ENCODE data around the gene KSR1. TPM values are rescaled to one million over a fixed set of nuclear protein-coding genes. Genes with fewer than 3 reads are reported as not detected.

KSR1 gene
- total and polyA plus RNA-seq, 9 of the 15 experiments (the other 6 are each of a cell fraction or from before 2014, with no cell fraction given), result 1.4 to 51.7 (median 18.4) TPM

- TF ChIP-seq CHD7 (IDR thresholded peaks at IDR 0.05; ENCODE audit: low read depth, low read length) (no peak), U2AF1 (optimal IDR thresholded peaks at IDR 0.05; ENCODE audit: low read depth, low read length) (no peak), PHB (CRISPR knock-in tag; IDR thresholded peaks at IDR 0.05) (no peak), JUND (IDR thresholded peaks at IDR 0.05; ENCODE audit: borderline replicate concordance, low read depth, low read length) (no peak), JUND (tag; IDR thresholded peaks at IDR 0.05; ENCODE audit: borderline replicate concordance, low read depth, low read length) (no peak; the same call in 2 of the 3 replicates), HDAC3 (IDR thresholded peaks at IDR 0.05; ENCODE audit: borderline replicate concordance, partially characterized antibody) (no peak), KLF10 (CRISPR knock-in tag; IDR thresholded peaks at IDR 0.05) (no peak), BRF2 (IDR thresholded peaks at IDR 0.05; ENCODE audit: borderline replicate concordance, insufficient read depth, insufficient read length) (no peak), PRMT5 (CRISPR knock-in tag; IDR thresholded peaks at IDR 0.05) (no peak), MNT (conservative IDR thresholded peaks at IDR 0.05) (peak; percentile 55 to 76; a peak in 3 of 4 replicates), TSC22D4 (tag; IDR thresholded peaks at IDR 0.05) (no peak), GABPB2 (CRISPR knock-in tag; conservative IDR thresholded peaks at IDR 0.05) (no peak), ZNF197 (CRISPR knock-in tag; IDR thresholded peaks at IDR 0.05; ENCODE audit: low read depth) (no peak), ZNF707 (CRISPR knock-in tag; conservative IDR thresholded peaks at IDR 0.05) (no peak), NONO (IDR thresholded peaks at IDR 0.05; ENCODE audit: low read depth in 2 of 2, low read length in 1 of 2) (no peak)
These were observed 35.5 kb downstream of the KSR1 start (continued) for GRCh38 chr17:27491713-27492190.
